ENCODE measurements around the gene KRT84. TPM values are rescaled to one million over a fixed set of nuclear protein-coding genes. Genes with fewer than 3 reads are reported as not detected.

KRT84 gene
- total RNA-seq, 1 donor from 2014 or later: not detected

DNA sequence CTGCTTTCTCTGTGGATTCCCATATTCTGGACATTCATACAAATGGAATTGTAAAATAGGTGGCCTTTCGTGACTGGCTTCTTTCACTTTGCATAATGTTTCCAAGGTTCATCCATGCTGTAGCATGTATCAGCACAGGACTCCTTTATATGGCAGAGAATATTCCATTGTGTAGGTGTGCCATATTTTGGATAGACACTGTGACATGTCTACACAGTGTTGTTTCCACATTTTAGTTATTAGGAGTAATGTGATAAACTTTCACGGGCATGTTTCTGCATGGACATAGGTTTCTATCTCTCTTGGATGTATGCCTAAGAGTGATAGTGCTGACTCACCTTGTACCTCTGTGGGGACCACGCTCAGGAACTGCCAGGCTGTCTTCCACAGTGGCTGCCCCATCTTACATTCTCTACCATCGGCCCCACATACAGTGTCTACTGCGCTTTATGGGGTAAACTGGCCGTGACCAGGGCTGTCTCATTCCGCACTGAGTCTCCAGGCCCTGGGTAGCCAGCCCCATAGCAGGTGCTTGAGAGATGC is 7.1 kb upstream of the KRT84 start:
- no peaks in the 10 kb centered on the region for H3K36me3 Mint-ChIP-seq
- H3K4me1 Mint-ChIP-seq: peaks cover 8% of the 10 kb centered on the region
- H3K4me1 ChIP-seq: no peaks in the 10 kb centered on the region
- peaks cover 14% of the 10 kb centered on the region for H3K27me3 Mint-ChIP-seq (ENCODE audit: insufficient read depth, low read depth)
- H3K4me3 Mint-ChIP-seq: no peak overlapping the region
- H3K27me3 ChIP-seq: no peaks in the 10 kb centered on the region
- no peak overlapping the region for H3K27ac Mint-ChIP-seq
- no peak overlapping the region for H3K9ac ChIP-seq
- no peaks in the 10 kb centered on the region for H4K20me1 ChIP-seq (ENCODE audit: low read depth)
- DNase-seq (ENCODE audit: low spot score): no peak
- H3K36me3 ChIP-seq: no peaks in the 10 kb centered on the region
- no peaks in the 10 kb centered on the region for H3K9me3 Mint-ChIP-seq
- no peak for TF ChIP-seq EZH2 (IDR thresholded peaks at IDR 0.05)
- TF ChIP-seq, protein P1, sequence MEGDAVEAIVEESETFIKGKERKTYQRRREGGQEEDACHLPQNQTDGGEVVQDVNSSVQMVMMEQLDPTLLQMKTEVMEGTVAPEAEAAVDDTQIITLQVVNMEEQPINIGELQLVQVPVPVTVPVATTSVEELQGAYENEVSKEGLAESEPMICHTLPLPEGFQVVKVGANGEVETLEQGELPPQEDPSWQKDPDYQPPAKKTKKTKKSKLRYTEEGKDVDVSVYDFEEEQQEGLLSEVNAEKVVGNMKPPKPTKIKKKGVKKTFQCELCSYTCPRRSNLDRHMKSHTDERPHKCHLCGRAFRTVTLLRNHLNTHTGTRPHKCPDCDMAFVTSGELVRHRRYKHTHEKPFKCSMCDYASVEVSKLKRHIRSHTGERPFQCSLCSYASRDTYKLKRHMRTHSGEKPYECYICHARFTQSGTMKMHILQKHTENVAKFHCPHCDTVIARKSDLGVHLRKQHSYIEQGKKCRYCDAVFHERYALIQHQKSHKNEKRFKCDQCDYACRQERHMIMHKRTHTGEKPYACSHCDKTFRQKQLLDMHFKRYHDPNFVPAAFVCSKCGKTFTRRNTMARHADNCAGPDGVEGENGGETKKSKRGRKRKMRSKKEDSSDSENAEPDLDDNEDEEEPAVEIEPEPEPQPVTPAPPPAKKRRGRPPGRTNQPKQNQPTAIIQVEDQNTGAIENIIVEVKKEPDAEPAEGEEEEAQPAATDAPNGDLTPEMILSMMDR (IDR thresholded peaks at IDR 0.05): no peak
- TF ChIP-seq EZH2phosphoT487 (IDR thresholded peaks at IDR 0.05): no peak
- no peaks in the 10 kb centered on the region for H3F3A ChIP-seq (ENCODE audit: low read depth)
- no peaks in the 10 kb centered on the region for H3K79me2 ChIP-seq (ENCODE audit: low read depth)
- no peak overlapping the region for H3K4me2 ChIP-seq
- no peak overlapping the region for H3K27ac ChIP-seq
- H2AFZ ChIP-seq (replicated peaks): no peak overlapping the region
- no peaks in the 10 kb centered on the region for H3K9me3 ChIP-seq (ENCODE audit: low read depth)
- no peak overlapping the region for H3K4me3 ChIP-seq

DNA sequence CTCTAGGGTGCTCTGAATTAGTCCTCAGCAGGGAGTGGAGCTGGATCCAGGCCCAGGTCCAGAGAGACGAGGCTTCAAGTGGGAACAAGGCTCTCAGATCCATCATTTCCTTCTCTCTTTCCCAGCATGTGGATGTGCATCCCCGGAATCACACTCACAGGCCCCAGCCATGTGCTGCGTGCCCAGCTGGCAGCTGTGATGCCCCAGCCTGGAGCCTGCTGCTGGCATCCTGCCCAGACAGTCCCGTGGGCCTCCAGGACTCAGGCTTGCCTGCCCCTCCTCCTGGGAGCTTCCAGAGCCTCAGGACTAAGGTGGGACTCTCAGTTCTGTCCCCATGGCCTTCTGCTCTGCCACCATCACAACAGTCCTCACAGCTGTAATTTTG is 6.2 kb upstream of the KRT84 start:
- Histone ChIP-seq H3K4me2 (no peak overlapping the region), H2AFZ (replicated peaks) (no peak overlapping the region), H3F3A (ENCODE audit: low read depth) (no peaks in the 10 kb centered on the region), H3K27ac (no peak overlapping the region), H4K20me1 (ENCODE audit: low read depth) (no peaks in the 10 kb centered on the region), H3K4me1 (no peaks in the 10 kb centered on the region), H3K27me3 (no peaks in the 10 kb centered on the region), H3K79me2 (ENCODE audit: low read depth) (no peaks in the 10 kb centered on the region), H3K9ac (no peak overlapping the region), H3K4me3 (no peak overlapping the region), H3K36me3 (no peaks in the 10 kb centered on the region), H3K9me3 (ENCODE audit: low read depth) (no peaks in the 10 kb centered on the region)
- Mint-ChIP-seq H3K9me3 (no peaks in the 10 kb centered on the region), H3K36me3 (no peaks in the 10 kb centered on the region), H3K4me3 (no peak overlapping the region), H3K4me1 (peaks cover 8% of the 10 kb centered on the region), H3K27ac (no peak overlapping the region), H3K27me3 (ENCODE audit: insufficient read depth, low read depth) (peaks cover 14% of the 10 kb centered on the region)
- TF ChIP-seq EZH2 (IDR thresholded peaks at IDR 0.05) (no peak), EZH2phosphoT487 (IDR thresholded peaks at IDR 0.05) (no peak)
- TF ChIP-seq, protein P1 (IDR thresholded peaks at IDR 0.05): no peak
- DNase-seq (ENCODE audit: low spot score): no peak

DNA sequence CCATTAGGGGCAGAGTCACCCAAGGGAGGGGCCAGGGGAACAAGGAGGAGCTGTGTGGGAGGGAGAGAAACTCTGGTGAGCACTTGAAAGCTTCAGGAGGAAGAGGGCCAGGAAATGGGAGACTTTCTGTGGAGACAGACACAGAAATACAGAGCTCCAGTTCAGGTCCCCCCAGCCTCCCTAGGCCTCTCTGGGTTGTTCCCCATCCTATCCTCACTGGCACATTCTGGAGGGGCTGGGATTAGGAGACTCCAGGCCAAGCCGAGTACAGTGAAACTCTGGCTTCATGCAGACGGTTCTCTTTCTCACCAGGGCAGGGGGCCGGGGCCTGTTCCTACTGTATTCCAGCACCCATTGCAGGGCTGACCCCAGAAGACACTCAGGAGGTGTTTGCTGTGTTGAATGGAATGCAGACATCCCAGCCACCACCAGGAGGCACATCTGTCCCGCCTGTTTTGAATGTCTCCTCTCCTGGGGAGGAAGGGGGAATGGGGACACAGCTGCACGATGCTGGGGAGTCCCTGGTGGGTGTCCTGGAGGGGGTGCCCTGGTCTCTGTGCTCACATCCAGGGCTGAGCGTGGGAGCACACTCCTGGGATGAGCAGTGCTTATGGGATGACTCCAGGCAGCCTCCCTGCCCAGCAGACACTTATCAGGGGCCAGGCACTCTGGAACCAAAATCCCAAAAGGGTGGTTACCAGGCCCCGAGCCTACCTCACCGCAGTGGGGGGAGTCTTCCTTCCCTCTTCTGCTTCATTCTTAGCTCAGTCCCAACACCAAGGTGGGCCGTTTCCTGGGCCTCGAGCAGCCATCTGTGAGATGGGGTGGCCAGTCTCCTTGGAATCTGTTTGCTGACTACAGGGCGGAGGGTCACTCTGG is 5.5 kb upstream of the KRT84 start:
- Mint-ChIP-seq H3K27ac (peak overlapping the region; percentile 78), H3K9me3 (no peaks in the 10 kb centered on the region), H3K36me3 (no peaks in the 10 kb centered on the region), H3K4me1 (peaks cover 8% of the 10 kb centered on the region), H3K27me3 (ENCODE audit: insufficient read depth, low read depth) (peaks cover 11% of the 10 kb centered on the region), H3K4me3 (no peak overlapping the region)
- H3K27me3 ChIP-seq: no peaks in the 10 kb centered on the region
- peak; percentile 51 for DNase-seq (ENCODE audit: low spot score)
- no peak overlapping the region for H3K4me3 ChIP-seq
- H4K20me1 ChIP-seq (ENCODE audit: low read depth): no peaks in the 10 kb centered on the region
- no peaks in the 10 kb centered on the region for H3K79me2 ChIP-seq (ENCODE audit: low read depth)
- H3K9ac ChIP-seq: no peak overlapping the region
- no peak overlapping the region for H3K27ac ChIP-seq
- H3K9me3 ChIP-seq (ENCODE audit: low read depth): no peaks in the 10 kb centered on the region
- H3K36me3 ChIP-seq: no peaks in the 10 kb centered on the region
- H3K4me1 ChIP-seq: no peaks in the 10 kb centered on the region
- TF ChIP-seq, protein P1 (IDR thresholded peaks at IDR 0.05): peak; percentile 75
- no peak for TF ChIP-seq EZH2 (IDR thresholded peaks at IDR 0.05)
- H3K4me2 ChIP-seq: no peak overlapping the region
- H3F3A ChIP-seq (ENCODE audit: low read depth): no peaks in the 10 kb centered on the region
- H2AFZ ChIP-seq (replicated peaks): no peak overlapping the region

Measured in neural progenitor cell (in vitro differentiated cells).